Activated B cell treated with CpG ODN at 0.5 μM for 24 hours (primary cell): ENCODE results near the gene LIN7A. TPM values are rescaled to one million over a fixed set of nuclear protein-coding genes. Genes with fewer than 3 reads are reported as not detected.

Experiments
- ATAC-seq: fragments of 200-7000 bp; cut with Tn5 transposase; one replicate; pipeline ENCODE4 v1.10.0; 2021; ENCODE audit warnings: low read depth, mild to moderate bottlenecking, moderate library complexity
- CTCF ChIA-PET: fragments of 350-600 bp; sonication (Branson Sonifier 250); formaldehyde crosslinking; loops from one replicate; lab custom pipeline; 2021; ENCODE audit warnings: antibody characterized with exemption; lab: Charles Lee
- POLR2A ChIA-PET: fragments of 350-600 bp; sonication (Branson Sonifier 250); formaldehyde crosslinking; loops from one replicate; lab custom pipeline; 2021; ENCODE audit warnings: antibody characterized with exemption; lab: Charles Lee
- DNase-seq: peaks from one replicate; pipeline ENCODE4 v3.0.0; 2022
- H3K27ac Mint-ChIP-seq: one replicate; pipeline ENCODE4 v1.8.0; 2020; ENCODE audit warnings: mixed read lengths
- H3K27me3 Mint-ChIP-seq: one replicate; pipeline ENCODE4 v1.8.0; 2021; ENCODE audit warnings: mixed read lengths
- H3K36me3 Mint-ChIP-seq: one replicate; pipeline ENCODE4 v1.8.0; 2021; ENCODE audit warnings: low read depth, mixed read lengths
- H3K4me1 Mint-ChIP-seq: one replicate; pipeline ENCODE4 v1.8.0; 2021; ENCODE audit warnings: mixed read lengths
- H3K4me3 Mint-ChIP-seq: one replicate; pipeline ENCODE4 v1.8.0; 2020; ENCODE audit warnings: mild to moderate bottlenecking, mixed read lengths
- H3K9me3 Mint-ChIP-seq: one replicate; pipeline ENCODE4 v1.8.0; 2020; ENCODE audit warnings: mixed read lengths
- CTCF ChIP-seq: fragments of 200-600 bp; IDR thresholded peaks from one replicate; pipeline ENCODE4 v1.8.0; 2022; ENCODE audit warnings: antibody characterized with exemption, mild to moderate bottlenecking
- intact Hi-C: fragments of 100-400 bp; cut with micrococcal nuclease; formaldehyde crosslinking; loops from one replicate; pipeline ENCODE4 v1.15.1; 2024
- total RNA-seq: library from RNA; stranded (reverse); gene quantifications from 2 replicates; pipeline ENCODE4 v1.2.3, GENCODE V29; 2022

Gene LIN7A
- total RNA-seq, 1 donor from 2014 or later: not detected

DNA sequence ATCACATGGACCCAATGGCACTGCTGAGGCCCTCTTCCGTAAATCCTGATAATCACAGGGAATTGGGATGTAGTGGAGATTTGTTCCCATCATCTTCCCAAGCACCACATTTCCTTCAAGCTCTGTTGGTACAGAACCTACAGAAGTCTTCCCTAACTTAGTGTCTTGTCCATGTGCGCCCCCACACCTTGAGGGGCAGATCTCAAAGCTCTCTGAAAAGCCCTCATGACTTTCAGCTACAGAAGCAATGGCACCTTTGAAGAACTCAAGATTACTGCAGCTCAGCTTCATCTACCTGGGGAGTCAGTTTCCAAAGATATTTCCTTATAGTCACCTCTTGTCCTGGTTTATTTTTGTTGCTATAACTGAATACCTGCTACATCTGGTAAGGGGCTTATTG lies 166.8 kb downstream of the LIN7A start:
- no peak for TF ChIP-seq CTCF
- ATAC-seq: no peak
- intact Hi-C loops: no loop called here
- no peak overlapping the region for H3K27ac Mint-ChIP-seq
- no peaks in the 10 kb centered on the region for H3K36me3 Mint-ChIP-seq
- ChIA-PET CTCF (no interaction called here), POLR2A (no interaction called here)
- peaks cover 4% of the 10 kb centered on the region for H3K4me1 Mint-ChIP-seq
- DNase-seq: no peak
- no peak overlapping the region for H3K4me3 Mint-ChIP-seq
- no peaks in the 10 kb centered on the region for H3K27me3 Mint-ChIP-seq
- peaks cover 2% of the 10 kb centered on the region for H3K9me3 Mint-ChIP-seq

DNA sequence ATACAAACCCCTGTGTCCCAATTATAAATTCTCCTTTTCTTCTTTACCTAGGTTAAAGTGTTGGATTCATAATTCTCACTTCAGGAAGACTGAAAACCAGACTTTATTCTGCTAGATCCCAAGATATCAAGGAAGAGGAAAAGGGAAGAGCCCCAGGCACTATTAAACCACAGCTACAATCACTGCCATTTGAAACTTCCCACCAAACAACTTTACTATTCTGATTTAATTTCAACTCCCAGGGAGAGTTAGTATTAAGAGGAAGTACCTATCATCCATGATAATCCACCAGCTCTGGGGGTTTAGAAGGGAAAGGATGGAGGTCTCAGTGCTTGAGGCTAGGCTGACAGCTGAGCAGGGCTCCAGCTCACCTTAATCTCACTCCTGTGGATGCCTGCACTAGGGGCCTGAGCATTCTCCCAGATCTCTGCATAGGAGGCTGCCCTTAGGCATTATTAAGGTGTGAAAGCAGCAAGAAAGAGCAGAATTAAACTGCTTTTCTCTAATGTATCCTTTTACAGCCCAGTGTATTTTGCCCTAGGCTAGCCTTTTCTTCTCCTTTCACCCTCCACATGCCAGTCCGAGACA lies 168.1 kb downstream of the LIN7A start:
- intact Hi-C loops: loop anchor here (10.0 kb wide), 1 partner anchor 355 kb away; no protein-coding TSS in a partner anchor
- no peaks in the 10 kb centered on the region for H3K27me3 Mint-ChIP-seq
- ChIA-PET CTCF (no interaction called here), POLR2A (no interaction called here)
- no peak for TF ChIP-seq CTCF
- ATAC-seq (no peak), DNase-seq (no peak)
- H3K4me1 Mint-ChIP-seq: peaks cover 4% of the 10 kb centered on the region
- no peak overlapping the region for H3K4me3 Mint-ChIP-seq
- no peak overlapping the region for H3K27ac Mint-ChIP-seq
- peaks cover 2% of the 10 kb centered on the region for H3K9me3 Mint-ChIP-seq
- no peaks in the 10 kb centered on the region for H3K36me3 Mint-ChIP-seq

GRCh38 chr12:80766897-80767296 lies 170.8 kb downstream of the LIN7A start:
- ChIA-PET POLR2A (no interaction called here), CTCF (no interaction called here)
- no peak overlapping the region for H3K4me3 Mint-ChIP-seq
- H3K9me3 Mint-ChIP-seq: peaks cover 2% of the 10 kb centered on the region
- H3K27me3 Mint-ChIP-seq: no peaks in the 10 kb centered on the region
- no peaks in the 10 kb centered on the region for H3K36me3 Mint-ChIP-seq
- peaks cover 4% of the 10 kb centered on the region for H3K4me1 Mint-ChIP-seq
- ATAC-seq (no peak), DNase-seq (no peak)
- TF ChIP-seq CTCF: no peak
- intact Hi-C loops: loop anchor here (10.0 kb wide), 1 partner anchor 352 kb away; no protein-coding TSS in a partner anchor
- no peak overlapping the region for H3K27ac Mint-ChIP-seq

DNA sequence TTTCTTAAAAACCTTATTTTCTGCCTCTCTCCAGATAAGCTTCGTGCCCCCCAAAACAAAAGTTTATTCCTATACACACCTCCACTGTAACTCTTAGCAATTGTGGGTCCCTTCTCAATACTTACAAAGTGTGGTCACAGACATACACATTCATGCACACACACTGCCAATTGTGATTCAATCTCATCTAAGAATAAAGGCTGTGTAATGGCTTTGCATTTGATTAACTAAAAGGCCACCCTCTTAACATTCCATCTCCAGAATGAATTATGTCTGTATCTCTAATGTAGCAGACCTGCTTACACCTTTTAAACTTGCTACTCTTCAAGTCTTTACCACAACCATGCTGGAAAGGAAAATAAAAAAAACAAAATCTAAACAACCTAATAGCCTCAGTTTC lies 171.5 kb downstream of the LIN7A start:
- Mint-ChIP-seq H3K27ac (no peak overlapping the region), H3K4me1 (peaks cover 4% of the 10 kb centered on the region), H3K27me3 (no peaks in the 10 kb centered on the region), H3K9me3 (no peaks in the 10 kb centered on the region), H3K4me3 (no peak overlapping the region), H3K36me3 (no peaks in the 10 kb centered on the region)
- ChIA-PET POLR2A (no interaction called here), CTCF (no interaction called here)
- ATAC-seq (no peak), DNase-seq (no peak)
- no peak for TF ChIP-seq CTCF
- intact Hi-C loops: loop anchor here (10.0 kb wide), 1 partner anchor 351 kb away; no protein-coding TSS in a partner anchor

DNA sequence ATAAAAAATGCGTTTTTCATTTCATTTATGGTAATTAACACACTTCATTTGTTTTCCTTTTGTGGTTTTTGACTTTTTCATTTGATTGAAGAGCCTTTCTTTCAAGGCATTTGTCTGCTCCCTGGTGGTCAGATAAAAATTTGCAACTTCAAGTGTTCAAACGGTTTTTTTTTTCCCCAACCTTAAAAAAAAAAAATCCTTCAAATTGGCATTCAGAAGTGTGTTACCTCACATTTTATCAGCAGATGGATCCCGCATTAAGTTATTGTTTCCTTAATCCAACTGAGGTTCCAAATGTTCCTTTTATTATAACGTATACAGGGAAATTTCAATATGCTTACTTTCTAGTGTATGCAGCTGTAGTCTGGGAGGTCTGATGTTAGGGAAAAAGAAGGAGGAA lies 173.9 kb downstream of the LIN7A start:
- intact Hi-C loops: loop anchor here (10.0 kb wide), 1 partner anchor 349 kb away; no protein-coding TSS in a partner anchor
- no peak for TF ChIP-seq CTCF
- Mint-ChIP-seq H3K4me1 (peaks cover 4% of the 10 kb centered on the region), H3K27me3 (no peaks in the 10 kb centered on the region), H3K4me3 (no peak overlapping the region), H3K36me3 (no peaks in the 10 kb centered on the region), H3K9me3 (no peaks in the 10 kb centered on the region), H3K27ac (no peak overlapping the region)
- POLR2A ChIA-PET: no interaction called here
- no peak for ATAC-seq
- no peak for DNase-seq
- CTCF ChIA-PET: no interaction called here
